IMR-90 (cell line): ENCODE data around the gene OR9A4.

Experiments used
- BHLHE40 ChIP-seq: fragments of 150-350 bp; IDR thresholded peaks from 2 replicates; pipeline ENCODE4 v1.6.1; 2016; ENCODE audit warnings: mild to moderate bottlenecking, low read depth, low read length
- CTCF ChIP-seq: conservative IDR thresholded peaks from 2 replicates; pipeline ENCODE4 v1.5.1; 2012; ENCODE audit warnings: mild to moderate bottlenecking, low read depth, low read length, improper control_type of control experiment
- ELK1 ChIP-seq: fragments of 150-350 bp; IDR thresholded peaks from 2 replicates; pipeline ENCODE4 v1.6.1; 2016; ENCODE audit warnings: low read depth, mild to moderate bottlenecking, low read length, moderate library complexity, borderline replicate concordance
- POLR2A ChIP-seq: IDR thresholded peaks from 2 replicates; pipeline ENCODE4 v1.6.1; 2012; ENCODE audit warnings: mild to moderate bottlenecking, low read depth, low read length

GRCh38 chr7:141949451-141949850 is 33.3 kb downstream of the OR9A4 start:
- TF ChIP-seq BHLHE40 (no peak), POLR2A (no peak), ELK1 (no peak), CTCF (no peak)
